GM23338 (cell line): Measurements from ENCODE around the gene NRXN2. TPM values are rescaled to one million over a fixed set of nuclear protein-coding genes. Genes with fewer than 3 reads are reported as not detected.

Experiments used
- ATAC-seq: fragments of 200-7000 bp; cut with Tn5 transposase; 3 replicates; pipeline ENCODE4 v1.9.1; 2020
- DNase-seq: peaks from one replicate; pipeline ENCODE4 v3.0.0-alpha.2; 2015; ENCODE audit warnings: low spot score
- H2AFZ ChIP-seq: fragments of 200-600 bp; sonication (generic); 2 replicates; pipeline ENCODE4 v1.8.0; 2016; ENCODE audit warnings: antibody characterized with exemption, mild to moderate bottlenecking, moderate library complexity
- H3F3A ChIP-seq: fragments of 200-600 bp; sonication (generic); replicated peaks from 2 replicates; pipeline ENCODE4 v1.8.0; 2017; ENCODE audit warnings: antibody characterized with exemption, mixed run types, low read depth
- H3K27ac ChIP-seq: fragments of 200-600 bp; sonication (generic); 2 replicates; pipeline ENCODE4 v1.6.1; 2016; ENCODE audit warnings: low read depth
- H3K27me3 ChIP-seq: fragments of 200-600 bp; sonication (generic); 2 replicates; pipeline ENCODE4 v1.8.0; 2016; ENCODE audit warnings: mild to moderate bottlenecking, mixed run types, moderate library complexity; ENCODE audit not compliant: insufficient read depth
- H3K36me3 ChIP-seq: fragments of 200-600 bp; sonication (generic); 2 replicates; pipeline ENCODE4 v1.8.0; 2016; ENCODE audit warnings: mild to moderate bottlenecking; ENCODE audit not compliant: insufficient read depth
- H3K4me1 ChIP-seq: fragments of 200-600 bp; sonication (generic); 2 replicates; pipeline ENCODE4 v1.8.0; 2016; ENCODE audit warnings: mild to moderate bottlenecking, moderate library complexity; ENCODE audit not compliant: insufficient read depth
- H3K4me2 ChIP-seq: fragments of 200-600 bp; sonication (generic); 2 replicates; pipeline ENCODE4 v1.7.1; 2017; ENCODE audit warnings: mixed run types
- H3K4me3 ChIP-seq: fragments of 200-600 bp; sonication (generic); 2 replicates; pipeline ENCODE4 v1.6.1; 2016; ENCODE audit warnings: mixed run types
- H3K79me2 ChIP-seq: fragments of 200-600 bp; sonication (generic); replicated peaks from 2 replicates; pipeline ENCODE4 v1.8.0; 2017; ENCODE audit warnings: mild to moderate bottlenecking; ENCODE audit not compliant: insufficient read depth
- H3K9me2 ChIP-seq: fragments of 200-600 bp; sonication (generic); 2 replicates; pipeline ENCODE4 v1.8.0; 2017; ENCODE audit not compliant: insufficient read depth
- H4K20me1 ChIP-seq: fragments of 200-600 bp; sonication (generic); replicated peaks from 2 replicates; pipeline ENCODE4 v1.8.0; 2017; ENCODE audit warnings: mild to moderate bottlenecking; ENCODE audit not compliant: insufficient read depth
- H3K27ac Mint-ChIP-seq: 2 replicates; pipeline ENCODE4 v1.8.0; 2020; ENCODE audit warnings: inconsistent platforms, mild to moderate bottlenecking, moderate library complexity, mixed read lengths
- H3K27me3 Mint-ChIP-seq: 3 replicates; pipeline ENCODE4 v1.8.0; 2022; ENCODE audit warnings: low read depth, mild to moderate bottlenecking, moderate library complexity, mixed read lengths, inconsistent platforms; ENCODE audit not compliant: insufficient read depth, poor library complexity
- H3K36me3 Mint-ChIP-seq: 3 replicates; pipeline ENCODE4 v1.8.0; 2021; ENCODE audit warnings: low read depth, mild to moderate bottlenecking, inconsistent platforms, moderate library complexity, mixed read lengths
- H3K4me1 Mint-ChIP-seq: 3 replicates; pipeline ENCODE4 v1.8.0; 2020; ENCODE audit warnings: mild to moderate bottlenecking, inconsistent platforms, mixed read lengths
- H3K4me3 Mint-ChIP-seq: 3 replicates; pipeline ENCODE4 v1.8.0; 2021; ENCODE audit warnings: moderate library complexity, mild to moderate bottlenecking, inconsistent platforms, mixed read lengths
- H3K9me3 Mint-ChIP-seq: 3 replicates; pipeline ENCODE4 v1.8.0; 2020; ENCODE audit warnings: moderate library complexity, mild to moderate bottlenecking, inconsistent platforms, mixed read lengths
- EZH2 ChIP-seq: fragments of 200-600 bp; sonication (generic); IDR thresholded peaks from one replicate; pipeline ENCODE4 v1.8.0; 2017; ENCODE audit warnings: antibody characterized with exemption, mild to moderate bottlenecking, low read depth; ENCODE audit not compliant: unreplicated experiment
- JUNB ChIP-seq: IDR thresholded peaks from one replicate; pipeline ENCODE4 v1.6.1; 2016; ENCODE audit warnings: antibody characterized with exemption; ENCODE audit not compliant: unreplicated experiment
- NANOG ChIP-seq: IDR thresholded peaks from 2 replicates; pipeline ENCODE4 v1.6.1; 2016; ENCODE audit warnings: antibody characterized with exemption, borderline replicate concordance
- POLR2AphosphoS5 ChIP-seq: IDR thresholded peaks from 2 replicates; pipeline ENCODE4 v1.6.1; 2016; ENCODE audit warnings: antibody characterized with exemption, low read depth
- REST ChIP-seq: IDR thresholded peaks from one replicate; pipeline ENCODE4 v1.6.1; 2018; ENCODE audit warnings: antibody characterized with exemption; ENCODE audit not compliant: unreplicated experiment
- ZNF331 ChIP-seq: fragments of 250-450 bp; sonication (Bioruptor Pico); IDR thresholded peaks from 2 replicates; pipeline ENCODE4 v1.5.0; 2020; ENCODE audit warnings: low read depth, mild to moderate bottlenecking, moderate library complexity
- ZNF462 ChIP-seq: fragments of 250-450 bp; sonication (Bioruptor Pico); IDR thresholded peaks from 2 replicates; pipeline ENCODE4 v1.5.0; 2020; ENCODE audit warnings: mild to moderate bottlenecking, moderate library complexity
- polyA plus RNA-seq: library from polyadenylated mRNA; unstranded; fragments of >200 nt; fragmentation: Nextera tagmentation; extraction: Ambion mirVana; gene quantifications from 2 replicates; pipeline ENCODE4 v1.2.1, GENCODE V29; 2016
- total RNA-seq: library from RNA; depleted of rRNA; stranded (reverse); fragments of >200 nt; shearing (Covaris generic); gene quantifications from 2 replicates; pipeline ENCODE4 v1.2.3, GENCODE V29; 2014

Gene NRXN2
- total and polyA plus RNA-seq, 2 experiments from 2014 or later, result 3.4 to 17.0 TPM

- H3F3A ChIP-seq, result 0 out of 2 replicates have a peak, but pooled peaks cover 3% of the 10 kb centered on the region
- ATAC-seq, result no peak
- H3K4me3 ChIP-seq, result no peak overlapping the region
- peaks cover 40% of the 10 kb centered on the region for H3K27me3 Mint-ChIP-seq
- TF ChIP-seq POLR2AphosphoS5 (no peak), ZNF331 (CRISPR knock-in tag) (no peak), REST (no peak), NANOG (no peak), ZNF462 (CRISPR knock-in tag) (no peak), JUNB (no peak), EZH2 (no peak)
- H3K4me1 Mint-ChIP-seq, result peaks cover 38% of the 10 kb centered on the region
- H3K36me3 ChIP-seq, result no peaks in the 10 kb centered on the region
- H3K27ac Mint-ChIP-seq, result no peak overlapping the region
- DNase-seq, result no peak
- no peak overlapping the region for H3K27ac ChIP-seq
- peaks cover 24% of the 10 kb centered on the region for H3K27me3 ChIP-seq
- H3K4me2 ChIP-seq, result no peak overlapping the region
- no peaks in the 10 kb centered on the region for H3K9me3 Mint-ChIP-seq
- H2AFZ ChIP-seq, result no peak overlapping the region
- H3K36me3 Mint-ChIP-seq, result no peaks in the 10 kb centered on the region
- H3K4me3 Mint-ChIP-seq, result no peak overlapping the region
- H3K79me2 ChIP-seq, result no peaks in the 10 kb centered on the region
- H4K20me1 ChIP-seq, result no peaks in the 10 kb centered on the region; the same call in 1 of the 2 replicates
- H3K4me1 ChIP-seq, result peaks cover 31% of the 10 kb centered on the region
- no peaks in the 10 kb centered on the region for H3K9me2 ChIP-seq
These were observed 74.4 kb downstream of the NRXN2 start for GRCh38 chr11:64648551-64648950.
